ENCODE data around the gene NCKAP5.
"Not testable (repeated sequence)": the region's sequence is repeated elsewhere in the genome, so short reads cannot be mapped to it uniquely, and the experiment has no call there.

The NCKAP5 gene

GRCh38 chr2:132703396-132703795, 864.9 kb downstream of the NCKAP5 start:
- Histone ChIP-seq H3K4me1 (no peaks in the 10 kb centered on the region), H3K27me3 (no peaks in the 10 kb centered on the region), H3K36me3 (no peaks in the 10 kb centered on the region), H3K9me3 (no peaks in the 10 kb centered on the region), H3K4me3 (ENCODE audit: low read depth, low read length) (no peak overlapping the region)
- no peak for DNase-seq
- no peak for TF ChIP-seq CTCF (IDR thresholded peaks at IDR 0.05; ENCODE audit: low read depth, low read length)

- H3K27me3 ChIP-seq = no peaks in the 10 kb centered on the region
- TF ChIP-seq CTCF (IDR thresholded peaks at IDR 0.05; ENCODE audit: low read depth, low read length) = no peak
- H3K9me3 ChIP-seq = no peaks in the 10 kb centered on the region
- no peak for DNase-seq
- no peaks in the 10 kb centered on the region for H3K36me3 ChIP-seq
- H3K4me1 ChIP-seq = no peaks in the 10 kb centered on the region
- H3K4me3 ChIP-seq (ENCODE audit: low read depth, low read length) = no peak overlapping the region
These were observed 866.5 kb downstream of the NCKAP5 start for GRCh38 chr2:132701810-132702209.

- not testable (repeated sequence) for H3K4me3 ChIP-seq (ENCODE audit: low read depth, low read length); DNase-seq; H3K4me1 ChIP-seq; H3K36me3 ChIP-seq; H3K27me3 ChIP-seq; H3K9me3 ChIP-seq
These were observed 868.5 kb downstream of the NCKAP5 start for GRCh38 chr2:132699802-132700201.

GRCh38 chr2:132698347-132698746, 869.9 kb downstream of the NCKAP5 start:
- H3K4me3 ChIP-seq (ENCODE audit: low read depth, low read length); H3K4me1 ChIP-seq; H3K9me3 ChIP-seq; H3K36me3 ChIP-seq; H3K27me3 ChIP-seq; DNase-seq: not testable (repeated sequence)

- DNase-seq = no peak
- TF ChIP-seq CTCF (IDR thresholded peaks at IDR 0.05; ENCODE audit: low read depth, low read length) = no peak
- H3K4me1 ChIP-seq = no peaks in the 10 kb centered on the region
- H3K36me3 ChIP-seq = no peaks in the 10 kb centered on the region
- H3K4me3 ChIP-seq (ENCODE audit: low read depth, low read length) = no peak overlapping the region
- no peaks in the 10 kb centered on the region for H3K9me3 ChIP-seq
- no peaks in the 10 kb centered on the region for H3K27me3 ChIP-seq
These were observed 870.6 kb downstream of the NCKAP5 start for GRCh38 chr2:132697556-132698205.

- DNase-seq = no peak
- Histone ChIP-seq H3K4me1 (no peaks in the 10 kb centered on the region), H3K36me3 (no peaks in the 10 kb centered on the region), H3K9me3 (no peaks in the 10 kb centered on the region), H3K4me3 (ENCODE audit: low read depth, low read length) (no peak overlapping the region), H3K27me3 (no peaks in the 10 kb centered on the region)
- TF ChIP-seq CTCF (IDR thresholded peaks at IDR 0.05; ENCODE audit: low read depth, low read length) = no peak
These were observed 875.4 kb downstream of the NCKAP5 start for GRCh38 chr2:132692816-132693215.

- no peaks in the 10 kb centered on the region for H3K27me3 ChIP-seq
- TF ChIP-seq CTCF (IDR thresholded peaks at IDR 0.05; ENCODE audit: low read depth, low read length) = no peak
- H3K4me1 ChIP-seq = no peaks in the 10 kb centered on the region
- no peak for DNase-seq
- H3K9me3 ChIP-seq = no peaks in the 10 kb centered on the region
- H3K4me3 ChIP-seq (ENCODE audit: low read depth, low read length) = no peak overlapping the region
- H3K36me3 ChIP-seq = no peaks in the 10 kb centered on the region
These were observed 876.7 kb downstream of the NCKAP5 start for GRCh38 chr2:132691556-132691955.

Data from BE2C (cell line).